Ascending aorta (tissue), 2 donors: ENCODE measurements around the gene CWC15. TPM values are rescaled to one million over a fixed set of nuclear protein-coding genes. Genes with fewer than 3 reads are reported as not detected.

ENCODE experiments used
- DNase-seq, 2 donors: peaks; one replicate each; pipeline ENCODE4 v3.0.0-alpha.2; 2019; ENCODE audit warnings: low spot score in 2 of 2
- H3K27ac ChIP-seq, 2 donors: fragments of 200-600 bp; sonication (generic); one replicate each; pipeline ENCODE4 v1.5.1; 2016 to 2017; ENCODE audit warnings: mild to moderate bottlenecking in 1 of 2
- H3K27me3 ChIP-seq: fragments of 200-600 bp; sonication (generic); one replicate; pipeline ENCODE4 v1.5.1; 2017
- H3K36me3 ChIP-seq, 2 donors: fragments of 200-600 bp; sonication (generic); one replicate each; pipeline ENCODE4 v1.5.1; 2016
- H3K4me1 ChIP-seq, 2 donors: fragments of 200-600 bp; sonication (generic); one replicate each; pipeline ENCODE4 v1.5.1; 2016 to 2017; ENCODE audit warnings: mild to moderate bottlenecking in 1 of 2
- H3K4me3 ChIP-seq, 2 donors: fragments of 200-600 bp; sonication (generic); one replicate each; pipeline ENCODE4 v1.5.1; 2016 to 2017; ENCODE audit warnings: mild to moderate bottlenecking in 1 of 2
- H3K9me3 ChIP-seq, 2 donors: fragments of 200-600 bp; sonication (generic); one replicate each; pipeline ENCODE4 v1.5.1; 2016
- CTCF ChIP-seq, 3 experiments: fragments of 200-600 bp in 2 of 3; fragments of 450-650 bp in 1 of 3; sonication (generic) in 2 of 3; IDR thresholded peaks; one replicate each; pipeline ENCODE4 v1.5.1; 2016 to 2019; ENCODE audit warnings: antibody characterized with exemption in 3 of 3, mild to moderate bottlenecking in 1 of 3, moderate library complexity in 1 of 3
- intact Hi-C: fragments of 100-400 bp; cut with DNase I; formaldehyde crosslinking; loops from one replicate; pipeline ENCODE4 v1.15.1; 2023
- total RNA-seq: library from RNA; depleted of rRNA; stranded (reverse); fragments of >200 nt; gene quantifications from one replicate; pipeline ENCODE4 v1.1.0, GENCODE V29; 2016

Gene CWC15
- total RNA-seq, 1 donor from 2014 or later: 16.2 TPM

GRCh38 chr11:95003716-95004115, 30.4 kb upstream of the CWC15 start:
- no peak overlapping the region for H3K27ac ChIP-seq
- no peaks in the 10 kb centered on the region for H3K4me1 ChIP-seq
- intact Hi-C loops: no loop called here
- TF ChIP-seq CTCF (IDR thresholded peaks at IDR 0.05): no peak
- no peaks in the 10 kb centered on the region for H3K27me3 ChIP-seq
- H3K9me3 ChIP-seq: no peaks in the 10 kb centered on the region
- no peak for DNase-seq
- H3K4me3 ChIP-seq: no peak overlapping the region
- H3K36me3 ChIP-seq: peaks cover 0 to 3% of the 10 kb centered on the region in 2 donors

DNA sequence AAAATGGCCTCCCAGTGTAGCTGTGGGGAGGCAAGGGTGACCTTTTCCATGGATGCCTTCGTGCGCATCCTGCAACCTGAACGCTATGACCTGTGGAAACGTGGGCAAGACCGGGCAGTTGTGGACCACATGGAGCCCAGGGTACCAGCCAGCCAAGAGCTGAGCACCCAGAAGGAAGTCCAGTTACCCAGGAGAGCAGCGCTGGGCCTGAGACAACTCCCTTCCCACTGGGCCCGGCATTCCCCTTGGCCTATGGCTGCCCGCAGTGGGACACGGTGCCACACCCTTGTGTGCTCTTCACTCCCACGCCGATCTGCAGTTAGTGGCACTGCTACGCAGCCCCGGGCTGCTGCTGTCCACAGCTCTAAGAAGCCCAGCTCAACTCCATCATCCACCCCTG, 24.9 kb upstream of the CWC15 start:
- no peak for TF ChIP-seq CTCF (IDR thresholded peaks at IDR 0.05)
- H3K4me1 ChIP-seq: no peaks in the 10 kb centered on the region
- peaks cover 0 to 3% of the 10 kb centered on the region in 2 donors for H3K36me3 ChIP-seq
- intact Hi-C loops: no loop called here
- no peak overlapping the region for H3K27ac ChIP-seq
- no peak for DNase-seq
- H3K27me3 ChIP-seq: no peaks in the 10 kb centered on the region
- no peaks in the 10 kb centered on the region for H3K9me3 ChIP-seq
- H3K4me3 ChIP-seq: no peak overlapping the region

DNA sequence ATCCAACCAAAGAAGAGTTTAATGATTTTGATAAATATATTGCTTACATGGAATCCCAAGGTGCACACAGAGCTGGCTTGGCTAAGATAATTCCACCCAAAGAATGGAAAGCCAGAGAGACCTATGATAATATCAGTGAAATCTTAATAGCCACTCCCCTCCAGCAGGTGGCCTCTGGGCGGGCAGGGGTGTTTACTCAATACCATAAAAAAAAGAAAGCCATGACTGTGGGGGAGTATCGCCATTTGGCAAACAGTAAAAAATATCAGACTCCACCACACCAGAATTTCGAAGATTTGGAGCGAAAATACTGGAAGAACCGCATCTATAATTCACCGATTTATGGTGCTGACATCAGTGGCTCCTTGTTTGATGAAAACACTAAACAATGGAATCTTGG, 24.1 kb upstream of the CWC15 start:
- intact Hi-C loops: no loop called here
- Histone ChIP-seq H3K4me1 (no peaks in the 10 kb centered on the region), H3K27me3 (no peaks in the 10 kb centered on the region), H3K4me3 (no peak overlapping the region), H3K9me3 (no peaks in the 10 kb centered on the region), H3K27ac (no peak overlapping the region), H3K36me3 (peaks cover 0 to 3% of the 10 kb centered on the region in 2 donors)
- TF ChIP-seq CTCF (IDR thresholded peaks at IDR 0.05): no peak
- no peak for DNase-seq

- Histone ChIP-seq H3K27ac (no peak overlapping the region), H3K27me3 (no peaks in the 10 kb centered on the region), H3K36me3 (no peaks in the 10 kb centered on the region), H3K9me3 (no peaks in the 10 kb centered on the region), H3K4me3 (no peak overlapping the region), H3K4me1 (no peaks in the 10 kb centered on the region)
- TF ChIP-seq CTCF (IDR thresholded peaks at IDR 0.05): no peak
- DNase-seq: no peak
- intact Hi-C loops: no loop called here
These were observed 20.1 kb upstream of the CWC15 start for GRCh38 chr11:94993400-94993943.

DNA sequence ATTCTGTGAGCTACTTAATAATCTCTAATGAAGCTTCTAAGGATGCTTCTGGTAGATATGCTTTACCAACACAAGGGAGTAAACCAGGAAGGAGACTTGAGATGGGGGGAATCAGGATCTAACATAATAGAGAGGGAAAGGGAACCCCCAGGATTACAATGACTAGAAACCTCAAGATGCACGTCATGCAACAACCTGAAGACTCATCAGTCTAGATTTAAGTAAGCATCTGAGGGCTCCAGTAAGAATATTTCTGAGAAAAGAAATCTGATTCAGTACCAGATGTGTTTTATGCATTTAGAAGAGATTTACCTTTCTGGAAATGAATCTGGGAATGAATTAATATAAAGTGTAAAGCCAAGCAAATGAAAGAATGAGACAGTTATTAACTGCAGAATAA, 15.4 kb upstream of the CWC15 start:
- H3K36me3 ChIP-seq: no peaks in the 10 kb centered on the region
- DNase-seq: no peak
- no peaks in the 10 kb centered on the region for H3K27me3 ChIP-seq
- no peak for TF ChIP-seq CTCF (IDR thresholded peaks at IDR 0.05)
- no peak overlapping the region for H3K4me3 ChIP-seq
- no peaks in the 10 kb centered on the region for H3K4me1 ChIP-seq
- no peaks in the 10 kb centered on the region for H3K9me3 ChIP-seq
- intact Hi-C loops: no loop called here
- no peak overlapping the region for H3K27ac ChIP-seq

- TF ChIP-seq CTCF (IDR thresholded peaks at IDR 0.05): no peak
- intact Hi-C loops: no loop called here
These were observed 14.0 kb upstream of the CWC15 start for GRCh38 chr11:94987378-94987777.

More at GRCh38 chr11:94987378-94987777, 14.0 kb upstream of the CWC15 start:
- Histone ChIP-seq H3K27ac (no peak overlapping the region), H3K9me3 (no peaks in the 10 kb centered on the region), H3K4me1 (no peaks in the 10 kb centered on the region), H3K27me3 (no peaks in the 10 kb centered on the region), H3K36me3 (no peaks in the 10 kb centered on the region), H3K4me3 (no peak overlapping the region)
- no peak for DNase-seq
